Measurements from ENCODE around the gene PATL1.

GRCh38 chr11:59689015-59689414, 20.2 kb upstream of the PATL1 start:
- TF ChIP-seq CTCF (IDR thresholded peaks at IDR 0.05) (no peak), POLR2A (IDR thresholded peaks at IDR 0.05) (no peak)
